Measurements from ENCODE around the gene SYNGR3. TPM values are rescaled to one million over a fixed set of nuclear protein-coding genes. Genes with fewer than 3 reads are reported as not detected.

The SYNGR3 gene, protein sequence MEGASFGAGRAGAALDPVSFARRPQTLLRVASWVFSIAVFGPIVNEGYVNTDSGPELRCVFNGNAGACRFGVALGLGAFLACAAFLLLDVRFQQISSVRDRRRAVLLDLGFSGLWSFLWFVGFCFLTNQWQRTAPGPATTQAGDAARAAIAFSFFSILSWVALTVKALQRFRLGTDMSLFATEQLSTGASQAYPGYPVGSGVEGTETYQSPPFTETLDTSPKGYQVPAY
- 2.1 and 2.2 TPM in 2 replicates for total RNA-seq
- long read RNA-seq, result 0 reads

DNA sequence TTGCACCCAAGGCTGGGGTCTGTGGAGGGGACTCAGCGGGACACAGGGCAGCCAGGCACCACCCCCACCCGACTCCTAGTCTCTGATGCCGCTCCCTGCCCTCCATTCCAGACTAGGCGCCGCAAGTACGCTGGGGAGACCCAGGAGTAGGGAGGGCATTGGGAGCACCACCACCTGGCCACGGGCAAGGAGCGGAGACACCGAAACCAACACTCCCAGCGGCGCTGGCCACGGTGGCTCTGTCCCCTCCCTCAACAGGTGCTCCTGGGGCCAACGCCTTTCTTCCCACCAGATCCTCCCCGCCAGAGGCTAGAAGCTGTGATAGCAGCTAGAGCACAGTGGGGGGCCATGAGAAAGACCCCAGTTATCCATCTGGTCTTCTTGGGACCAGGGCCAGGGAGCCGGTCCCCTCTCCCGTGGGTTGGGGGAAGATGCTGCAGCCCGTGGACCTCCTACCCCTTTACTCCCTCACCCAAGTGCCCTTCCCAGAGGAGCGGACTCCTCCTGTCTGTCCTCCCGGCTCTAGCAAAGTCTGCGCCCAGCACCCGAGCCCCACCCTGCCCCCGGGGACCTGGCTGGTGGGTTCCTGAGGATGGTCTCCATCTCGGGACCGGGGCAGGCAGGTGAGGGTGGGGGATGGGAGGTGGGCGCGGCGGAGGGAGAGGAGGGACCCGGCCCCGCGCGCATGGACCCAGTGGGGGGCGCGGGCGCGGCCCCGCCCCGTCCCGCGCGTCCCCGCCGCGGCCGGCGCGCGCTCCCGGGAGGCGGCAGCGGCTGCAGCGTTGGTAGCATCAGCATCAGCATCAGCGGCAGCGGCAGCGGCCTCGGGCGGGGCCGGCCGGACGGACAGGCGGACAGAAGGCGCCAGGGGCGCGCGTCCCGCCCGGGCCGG, at the start of gene SYNGR3:
Gene SYNGR3, plus strand, starts transcription at position 762 of the 892 bp plus-strand sequence. CDS start 133 bp downstream, outside the sequence.
- H3K27ac Mint-ChIP-seq (ENCODE audit: unreplicated experiment), result no peak within 1 kb of the TSS
- TF ChIP-seq, protein P1, sequence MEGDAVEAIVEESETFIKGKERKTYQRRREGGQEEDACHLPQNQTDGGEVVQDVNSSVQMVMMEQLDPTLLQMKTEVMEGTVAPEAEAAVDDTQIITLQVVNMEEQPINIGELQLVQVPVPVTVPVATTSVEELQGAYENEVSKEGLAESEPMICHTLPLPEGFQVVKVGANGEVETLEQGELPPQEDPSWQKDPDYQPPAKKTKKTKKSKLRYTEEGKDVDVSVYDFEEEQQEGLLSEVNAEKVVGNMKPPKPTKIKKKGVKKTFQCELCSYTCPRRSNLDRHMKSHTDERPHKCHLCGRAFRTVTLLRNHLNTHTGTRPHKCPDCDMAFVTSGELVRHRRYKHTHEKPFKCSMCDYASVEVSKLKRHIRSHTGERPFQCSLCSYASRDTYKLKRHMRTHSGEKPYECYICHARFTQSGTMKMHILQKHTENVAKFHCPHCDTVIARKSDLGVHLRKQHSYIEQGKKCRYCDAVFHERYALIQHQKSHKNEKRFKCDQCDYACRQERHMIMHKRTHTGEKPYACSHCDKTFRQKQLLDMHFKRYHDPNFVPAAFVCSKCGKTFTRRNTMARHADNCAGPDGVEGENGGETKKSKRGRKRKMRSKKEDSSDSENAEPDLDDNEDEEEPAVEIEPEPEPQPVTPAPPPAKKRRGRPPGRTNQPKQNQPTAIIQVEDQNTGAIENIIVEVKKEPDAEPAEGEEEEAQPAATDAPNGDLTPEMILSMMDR (conservative IDR thresholded peaks at IDR 0.05), result no peak
- H3K4me1 Mint-ChIP-seq, result peaks cover 16% of the 10 kb centered on the region
- no peaks in the 10 kb centered on the region for H3K9me3 Mint-ChIP-seq
- peak within 1 kb of the TSS; percentile 87 for H3K4me3 Mint-ChIP-seq
- DNase-seq (ENCODE audit: low read depth, low spot score), result no peak
- peaks cover 69% of the 10 kb centered on the region for H3K27me3 Mint-ChIP-seq (ENCODE audit: low read depth)
- H3K36me3 Mint-ChIP-seq (ENCODE audit: low read depth), result peaks cover 20% of the 10 kb centered on the region

DNA sequence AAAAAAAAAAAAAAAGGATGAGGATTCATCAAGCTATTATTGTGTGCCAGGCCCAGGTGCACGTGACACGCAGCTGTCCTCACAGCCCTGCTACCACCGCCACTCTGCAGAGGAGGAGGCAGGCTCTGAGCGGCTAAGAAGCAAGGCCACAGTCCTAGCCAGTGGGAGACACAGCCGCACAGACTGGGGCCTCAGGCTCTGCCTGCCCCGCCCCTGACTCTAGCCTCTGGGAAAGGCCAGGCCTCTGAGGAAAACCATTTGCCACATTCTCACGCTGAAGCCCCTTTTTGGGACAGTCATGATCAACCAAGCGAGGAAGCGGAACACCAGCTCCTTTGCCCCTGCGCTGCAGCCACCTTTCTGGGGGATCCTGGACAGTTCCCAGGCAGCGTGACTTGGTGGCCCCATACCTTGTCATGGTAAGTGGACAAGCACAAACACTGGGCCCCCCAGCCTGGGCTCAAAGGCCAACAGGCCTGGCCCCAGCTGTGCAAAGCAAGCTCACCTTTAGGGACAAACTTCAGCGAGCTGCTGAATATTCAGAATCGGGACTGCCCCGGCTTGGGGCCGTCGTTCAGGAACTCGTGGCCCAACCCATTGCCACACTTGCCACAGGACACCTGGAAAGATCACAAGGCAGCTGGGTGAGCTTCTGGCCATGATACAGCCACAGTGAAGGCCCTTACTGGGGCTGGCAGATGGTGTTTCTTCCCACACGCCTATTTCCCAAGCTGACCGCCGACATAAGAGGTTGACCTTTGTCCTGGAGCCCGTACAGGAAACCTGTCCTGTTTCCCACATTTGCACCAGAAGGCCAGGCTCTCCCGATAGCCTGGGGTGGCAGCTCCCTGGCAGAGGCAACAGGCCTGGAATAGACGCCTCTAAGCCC, 49.3 kb upstream of the SYNGR3 start:
- DNase-seq (ENCODE audit: low read depth, low spot score), result no peak

DNA sequence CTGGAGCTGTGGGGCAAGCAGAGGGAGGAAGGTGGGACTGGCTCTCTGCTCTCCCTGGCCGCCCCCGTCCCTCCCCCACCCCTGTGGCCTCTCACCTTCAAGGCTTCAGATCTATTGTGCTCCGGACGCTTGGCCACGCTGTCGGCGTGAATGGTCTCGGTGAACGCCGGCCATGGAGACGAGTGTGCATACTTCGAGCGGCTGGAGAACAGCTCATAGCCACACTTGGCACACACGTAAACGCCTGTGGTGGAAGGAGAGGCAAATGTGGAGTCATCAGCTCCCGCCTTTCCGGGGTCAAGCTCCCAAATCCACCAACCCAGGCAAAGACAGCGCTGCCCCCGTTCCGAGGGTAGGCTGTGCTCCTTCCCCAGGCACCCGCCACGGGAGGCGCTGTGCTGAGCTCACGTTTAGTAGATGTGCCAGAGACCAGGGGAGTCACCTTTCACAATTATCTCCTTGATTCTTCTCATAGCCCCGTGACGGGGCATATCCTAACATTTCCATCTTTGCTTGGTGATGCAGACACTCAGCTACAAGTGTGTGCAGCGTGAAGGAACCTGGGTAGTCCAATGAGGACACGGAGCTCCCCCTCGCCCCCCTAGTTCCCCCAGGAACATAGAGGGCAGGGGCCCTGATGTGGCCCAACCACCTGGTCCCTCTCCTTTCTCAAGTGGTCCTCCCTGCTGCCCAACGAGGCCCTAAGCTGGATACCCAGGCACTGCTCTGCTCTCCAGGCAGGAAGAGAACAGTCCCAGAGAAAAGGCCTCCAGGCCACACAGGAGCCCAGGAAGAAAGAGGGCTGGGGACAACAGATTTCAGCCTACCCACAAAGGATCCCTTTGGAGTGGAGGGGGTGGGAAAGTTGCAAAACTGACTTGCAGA, 48.4 kb upstream of the SYNGR3 start:
- H3K4me3 Mint-ChIP-seq, result peak overlapping the region; percentile 90
- H3K27ac Mint-ChIP-seq (ENCODE audit: unreplicated experiment), result no peak overlapping the region
- no peaks in the 10 kb centered on the region for H3K9me3 Mint-ChIP-seq
- DNase-seq (ENCODE audit: low read depth, low spot score), result no peak
- no peaks in the 10 kb centered on the region for H3K27me3 Mint-ChIP-seq (ENCODE audit: low read depth)
- TF ChIP-seq, protein P1 (conservative IDR thresholded peaks at IDR 0.05), result peak; percentile 14
- H3K36me3 Mint-ChIP-seq (ENCODE audit: low read depth), result no peaks in the 10 kb centered on the region
- H3K4me1 Mint-ChIP-seq, result peaks cover 14% of the 10 kb centered on the region

More for the DNA sequence above, 49.3 kb upstream of the SYNGR3 start:
- Mint-ChIP-seq H3K36me3 (ENCODE audit: low read depth) (no peaks in the 10 kb centered on the region), H3K27me3 (ENCODE audit: low read depth) (no peaks in the 10 kb centered on the region), H3K9me3 (no peaks in the 10 kb centered on the region), H3K4me1 (peaks cover 14% of the 10 kb centered on the region), H3K27ac (ENCODE audit: unreplicated experiment) (no peak overlapping the region), H3K4me3 (peak overlapping the region; percentile 56)
- TF ChIP-seq, protein P1 (conservative IDR thresholded peaks at IDR 0.05), result no peak

DNA sequence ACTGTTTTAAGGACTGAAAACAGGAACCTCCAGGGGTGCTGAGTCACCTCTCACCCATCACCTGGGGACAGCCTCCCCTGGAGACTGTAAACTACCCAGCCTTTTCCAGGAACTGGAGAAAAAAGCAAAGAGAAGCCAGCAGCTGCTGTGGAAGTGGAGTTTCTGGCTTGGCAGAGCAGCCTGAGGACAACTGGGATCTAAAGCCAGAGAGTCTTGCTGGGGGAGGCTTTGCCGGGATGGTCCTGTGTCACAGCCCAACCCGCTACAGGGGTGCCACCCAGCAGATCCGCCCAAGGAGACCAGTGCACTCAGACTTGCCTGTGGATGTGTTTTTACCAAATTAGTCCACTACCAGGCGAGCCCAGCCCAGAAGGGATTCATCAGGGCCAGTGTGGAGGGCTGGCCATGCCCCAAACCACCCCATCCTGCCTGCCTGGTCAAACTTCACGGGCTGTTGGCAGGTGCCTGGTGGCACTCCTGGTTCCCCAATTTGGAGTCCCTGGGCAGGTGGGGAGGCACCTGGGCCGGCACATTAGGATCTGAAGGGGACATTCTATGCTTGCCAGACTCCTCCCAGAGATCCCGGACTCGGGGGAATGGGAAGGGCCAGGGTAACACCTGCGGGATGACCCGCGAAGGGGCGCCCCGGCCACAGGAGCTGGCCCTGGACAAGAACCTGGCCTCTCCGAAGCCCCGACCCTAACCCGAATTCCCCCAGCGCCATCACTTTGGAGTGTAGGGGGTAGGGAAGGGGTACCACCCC, 47.5 kb upstream of the SYNGR3 start:
- peak overlapping the region; percentile 90 for H3K4me3 Mint-ChIP-seq
- no peaks in the 10 kb centered on the region for H3K9me3 Mint-ChIP-seq
- H3K27me3 Mint-ChIP-seq (ENCODE audit: low read depth), result no peaks in the 10 kb centered on the region
- no peaks in the 10 kb centered on the region for H3K36me3 Mint-ChIP-seq (ENCODE audit: low read depth)
- H3K4me1 Mint-ChIP-seq, result peaks cover 14% of the 10 kb centered on the region
- DNase-seq (ENCODE audit: low read depth, low spot score), result no peak
- no peak overlapping the region for H3K27ac Mint-ChIP-seq (ENCODE audit: unreplicated experiment)
- TF ChIP-seq, protein P1 (conservative IDR thresholded peaks at IDR 0.05), result no peak

Data from neural crest cell (in vitro differentiated cells).